HG03565 (cell line): ENCODE measurements around the gene HTR3C.
A peak's percentile ranks its signal among the peaks of the same experiment; 100 is the strongest.
"Not testable (repeated sequence)": the region's sequence is repeated elsewhere in the genome, so short reads cannot be mapped to it uniquely, and the experiment has no call there.

Experiments
- ATAC-seq: cut with Tn5 transposase; IDR thresholded peaks from one replicate; pipeline ENCODE4 v1.9.1; 2021; ENCODE audit warnings: mild to moderate bottlenecking, moderate library complexity; ENCODE audit not compliant: unreplicated experiment

Gene HTR3C

GRCh38 chr3:184052767-184053166 lies at the start of gene HTR3C:
TSS of gene HTR3C (plus strand) at chr3:184053047. CDS start at chr3:184053081, 34 bp downstream.
- no peak for ATAC-seq

GRCh38 chr3:184003187-184003967 lies 49.5 kb upstream of the HTR3C start:
- ATAC-seq: no peak

GRCh38 chr3:184004476-184004875 lies 48.4 kb upstream of the HTR3C start:
- no peak for ATAC-seq

GRCh38 chr3:184005941-184006507 lies 46.8 kb upstream of the HTR3C start:
- ATAC-seq: no peak

GRCh38 chr3:184007143-184007813 lies 45.6 kb upstream of the HTR3C start:
- not testable (repeated sequence) for ATAC-seq

- no peak for ATAC-seq
Measured at GRCh38 chr3:184008161-184008560, 44.7 kb upstream of the HTR3C start.

GRCh38 chr3:184011230-184011876 lies 41.5 kb upstream of the HTR3C start:
- no peak for ATAC-seq

- ATAC-seq: no peak
Measured at GRCh38 chr3:184011937-184012889, 40.6 kb upstream of the HTR3C start.

GRCh38 chr3:184015381-184016019 lies 37.3 kb upstream of the HTR3C start:
- ATAC-seq: no peak

- ATAC-seq: no peak
Measured at GRCh38 chr3:184016169-184016570, 36.7 kb upstream of the HTR3C start.

GRCh38 chr3:184016811-184017671 lies 35.8 kb upstream of the HTR3C start:
- peak; percentile 44 for ATAC-seq

GRCh38 chr3:184017672-184018423 lies 35.0 kb upstream of the HTR3C start, which contains the start of gene ABCC5:
TSS of gene ABCC5 (minus strand) at chr3:184017884. CDS start at chr3:184014392, 3,492 bp downstream.
- peak; percentile 91 for ATAC-seq

GRCh38 chr3:184018424-184018973 lies 34.3 kb upstream of the HTR3C start:
- no peak for ATAC-seq

GRCh38 chr3:184022323-184022722 lies 30.5 kb upstream of the HTR3C start:
- ATAC-seq: no peak

- not testable (repeated sequence) for ATAC-seq
Measured at GRCh38 chr3:184025256-184025655, 27.6 kb upstream of the HTR3C start.

GRCh38 chr3:184028275-184028890 lies 24.5 kb upstream of the HTR3C start:
- ATAC-seq: not testable (repeated sequence)

- ATAC-seq: no peak
Measured at GRCh38 chr3:184029443-184029842, 23.4 kb upstream of the HTR3C start.
